Eye (tissue), 1 donor: ENCODE data around the gene ENO3.

Experiments
- DNase-seq: peaks from one replicate; pipeline ENCODE4 v3.0.0-alpha.2; 2015

Gene ENO3

DNA sequence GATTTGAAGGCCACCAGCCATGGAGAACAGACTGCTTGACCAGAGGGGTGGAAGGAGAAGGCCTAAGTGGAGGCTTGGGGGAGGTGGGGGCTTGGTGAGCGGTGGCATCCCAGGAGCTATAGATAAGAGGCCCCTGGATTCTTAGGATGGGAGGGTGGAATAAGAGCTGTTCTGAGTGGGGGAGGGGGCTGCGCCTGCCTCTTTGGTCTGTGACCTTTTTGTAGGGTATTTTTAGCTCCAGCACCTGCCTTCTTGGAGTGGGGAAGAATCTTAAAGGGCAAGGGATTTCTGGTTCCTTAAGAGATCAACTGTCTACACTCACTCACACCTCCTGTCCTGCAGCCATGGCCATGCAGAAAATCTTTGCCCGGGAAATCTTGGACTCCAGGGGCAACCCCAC lies 567 bp downstream of the ENO3 start:
- DNase-seq = no peak

DNA sequence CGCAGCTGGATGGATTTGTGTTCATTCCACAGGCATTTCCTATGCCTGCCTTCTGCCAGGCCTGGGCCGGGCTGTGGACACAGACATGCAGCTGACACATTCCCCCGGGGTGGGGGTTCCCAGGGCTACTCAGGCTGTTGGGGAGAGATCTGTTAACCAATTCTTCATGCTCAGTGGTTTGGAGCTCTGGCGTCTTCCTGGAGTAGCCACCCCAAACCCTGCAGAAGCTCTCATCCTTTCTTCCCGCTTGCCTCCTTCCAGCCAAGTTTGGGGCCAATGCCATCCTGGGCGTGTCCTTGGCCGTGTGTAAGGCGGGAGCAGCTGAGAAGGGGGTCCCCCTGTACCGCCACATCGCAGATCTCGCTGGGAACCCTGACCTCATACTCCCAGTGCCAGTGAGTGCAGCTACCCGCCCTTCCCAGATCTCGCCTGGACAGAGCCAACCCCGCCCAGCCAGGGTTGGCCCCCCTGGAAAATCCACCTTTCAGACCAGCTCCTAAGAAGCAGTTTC lies 2.6 kb downstream of the ENO3 start:
- peak; percentile 14 for DNase-seq

DNA sequence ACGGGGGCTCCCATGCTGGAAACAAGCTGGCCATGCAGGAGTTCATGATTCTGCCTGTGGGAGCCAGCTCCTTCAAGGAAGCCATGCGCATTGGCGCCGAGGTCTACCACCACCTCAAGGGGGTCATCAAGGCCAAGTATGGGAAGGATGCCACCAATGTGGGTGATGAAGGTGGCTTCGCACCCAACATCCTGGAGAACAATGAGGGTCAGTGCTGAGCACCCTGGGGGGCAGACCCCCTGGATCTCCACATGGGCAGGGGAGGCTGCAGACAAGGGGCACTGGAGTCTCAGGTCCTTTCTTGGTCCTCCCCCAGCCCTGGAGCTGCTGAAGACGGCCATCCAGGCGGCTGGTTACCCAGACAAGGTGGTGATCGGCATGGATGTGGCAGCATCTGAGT lies 4.2 kb downstream of the ENO3 start:
- no peak for DNase-seq

DNA sequence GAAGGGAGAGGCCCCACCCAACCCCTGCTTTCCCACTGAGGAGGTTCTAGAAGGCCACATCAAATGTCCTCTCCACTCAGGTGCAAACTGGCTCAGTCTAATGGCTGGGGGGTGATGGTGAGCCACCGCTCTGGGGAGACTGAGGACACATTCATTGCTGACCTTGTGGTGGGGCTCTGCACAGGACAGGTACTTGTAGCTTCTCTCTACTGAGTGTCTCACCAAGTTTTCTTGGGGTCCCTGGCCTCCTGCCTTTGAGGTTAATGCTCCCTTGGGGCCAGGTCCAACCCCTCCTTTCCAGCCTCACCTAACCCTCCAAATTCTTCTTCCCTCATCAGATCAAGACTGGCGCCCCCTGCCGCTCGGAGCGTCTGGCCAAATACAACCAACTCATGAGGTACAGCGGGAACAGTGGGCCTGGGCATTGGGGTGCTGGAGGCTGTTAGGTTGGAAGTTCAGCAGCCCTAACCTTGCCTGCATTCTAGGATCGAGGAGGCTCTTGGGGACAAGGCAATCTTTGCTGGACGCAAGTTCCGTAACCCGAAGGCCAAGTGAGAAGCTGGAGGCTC lies 5.7 kb downstream of the ENO3 start:
- no peak for DNase-seq

DNA sequence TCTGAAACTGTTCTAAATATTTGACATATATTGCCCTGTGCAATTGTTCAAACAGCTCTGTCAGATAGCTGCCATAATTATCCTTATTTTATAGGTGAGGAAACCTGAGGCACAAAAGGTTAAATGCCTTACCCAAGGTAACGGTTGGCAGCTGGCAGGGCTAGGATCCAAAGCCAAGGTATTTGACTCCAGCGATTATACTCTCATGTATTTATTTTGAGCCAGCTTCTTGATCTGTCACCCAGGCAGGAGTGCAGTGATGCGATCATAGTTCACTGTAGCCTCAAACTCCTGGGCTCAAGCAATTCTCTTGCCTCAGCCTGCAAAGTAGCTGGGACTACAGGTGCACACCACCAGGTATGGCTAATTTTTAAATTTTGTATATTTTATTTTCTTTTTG lies 7.2 kb downstream of the ENO3 start:
- no peak for DNase-seq

DNA sequence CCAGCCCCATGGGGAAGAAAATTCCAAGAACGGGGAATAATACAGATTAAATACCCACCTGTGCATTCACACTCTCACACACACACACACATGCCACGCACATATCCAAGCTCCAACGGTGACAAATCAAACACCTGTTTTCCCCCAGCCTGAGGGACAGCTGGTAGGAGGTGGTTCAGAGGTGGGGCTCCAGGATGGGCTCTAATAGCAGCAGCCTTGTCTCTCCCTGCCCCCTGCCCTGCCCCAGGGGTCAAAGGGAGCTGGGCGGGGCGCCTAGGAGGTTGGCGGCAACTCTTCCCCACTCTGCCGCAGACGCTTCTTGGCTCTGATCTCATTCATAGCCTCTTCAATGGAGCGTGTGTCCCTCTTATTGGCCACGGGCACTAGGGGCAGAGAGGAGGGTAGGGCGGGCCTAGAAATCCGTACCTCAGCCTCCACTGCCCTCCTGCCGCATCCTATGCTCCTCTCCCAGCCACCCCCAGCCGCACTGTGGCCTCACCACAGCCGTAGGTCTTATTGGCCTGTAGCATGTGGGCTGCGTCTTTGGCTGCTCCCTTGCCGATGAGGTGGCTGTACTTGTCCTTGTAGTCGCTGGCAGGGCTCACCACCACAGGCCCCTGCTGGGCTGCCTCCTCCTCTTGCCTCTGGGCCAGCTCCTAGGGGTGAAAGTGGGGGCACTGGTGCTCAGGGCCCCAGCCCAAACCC lies 8.5 kb downstream of the ENO3 start:
- DNase-seq = no peak

DNA sequence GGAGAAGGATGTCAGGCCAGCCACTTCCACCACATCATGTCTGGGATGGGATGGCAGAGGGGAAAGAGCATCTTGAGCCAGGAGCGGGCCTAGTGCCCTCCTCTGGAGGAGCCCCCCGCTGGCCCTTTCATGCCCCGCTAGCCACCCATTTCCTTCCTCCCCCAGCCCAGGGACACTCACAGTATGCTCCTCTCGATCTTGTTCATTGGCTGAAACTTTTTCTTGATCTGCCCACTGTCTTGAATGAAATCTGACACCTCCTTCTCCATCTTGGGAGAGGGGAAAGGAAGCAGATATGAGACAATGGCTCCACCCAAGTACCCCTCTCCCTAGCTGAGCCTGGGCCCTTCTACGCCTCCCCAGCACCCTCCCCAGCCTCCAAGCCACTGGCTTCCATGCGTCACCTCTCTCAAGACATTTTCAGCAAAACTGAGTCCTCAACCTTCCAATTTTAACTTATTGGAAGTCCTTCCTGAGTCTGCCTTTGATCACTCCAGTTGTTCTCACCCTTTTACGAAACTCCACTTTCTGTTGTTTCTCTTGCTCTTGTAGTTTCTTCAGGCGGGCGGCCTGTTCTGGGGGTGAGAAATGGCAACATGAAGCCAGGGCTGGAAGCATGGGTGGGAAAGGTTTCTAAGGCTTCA lies 9.5 kb downstream of the ENO3 start:
- no peak for DNase-seq

DNA sequence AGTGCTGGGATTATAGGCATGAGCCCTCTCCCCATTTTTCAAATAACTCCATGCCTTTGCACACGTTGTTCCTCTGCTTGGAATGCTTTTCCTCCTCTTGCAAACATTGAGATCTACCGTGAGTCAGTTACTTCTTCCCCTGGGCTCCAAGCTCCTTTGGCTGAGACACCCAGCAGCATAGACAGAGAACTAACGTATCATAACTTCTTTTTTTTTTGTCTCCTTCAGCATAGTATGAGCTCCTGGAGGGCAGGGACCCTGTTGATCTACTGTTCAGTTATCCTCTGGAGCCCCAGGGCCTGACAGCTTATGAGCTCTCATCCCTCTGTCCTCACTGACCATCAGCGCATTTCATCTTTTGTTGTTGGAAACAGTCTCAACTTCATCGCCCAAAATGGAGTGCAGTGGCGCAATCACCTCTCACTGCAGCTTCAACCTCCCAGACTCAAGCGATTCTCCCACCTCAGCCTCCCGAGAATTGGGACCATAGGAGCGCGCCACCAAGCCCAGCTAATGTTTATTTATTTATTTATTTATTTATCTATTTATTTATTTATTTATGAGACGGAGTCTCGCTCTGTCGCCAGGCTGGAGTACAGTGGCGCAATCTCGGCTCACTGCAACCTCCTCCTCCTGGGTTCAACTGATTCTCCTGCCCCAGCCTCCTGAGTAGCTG lies 14.5 kb downstream of the ENO3 start:
- no peak for DNase-seq

DNA sequence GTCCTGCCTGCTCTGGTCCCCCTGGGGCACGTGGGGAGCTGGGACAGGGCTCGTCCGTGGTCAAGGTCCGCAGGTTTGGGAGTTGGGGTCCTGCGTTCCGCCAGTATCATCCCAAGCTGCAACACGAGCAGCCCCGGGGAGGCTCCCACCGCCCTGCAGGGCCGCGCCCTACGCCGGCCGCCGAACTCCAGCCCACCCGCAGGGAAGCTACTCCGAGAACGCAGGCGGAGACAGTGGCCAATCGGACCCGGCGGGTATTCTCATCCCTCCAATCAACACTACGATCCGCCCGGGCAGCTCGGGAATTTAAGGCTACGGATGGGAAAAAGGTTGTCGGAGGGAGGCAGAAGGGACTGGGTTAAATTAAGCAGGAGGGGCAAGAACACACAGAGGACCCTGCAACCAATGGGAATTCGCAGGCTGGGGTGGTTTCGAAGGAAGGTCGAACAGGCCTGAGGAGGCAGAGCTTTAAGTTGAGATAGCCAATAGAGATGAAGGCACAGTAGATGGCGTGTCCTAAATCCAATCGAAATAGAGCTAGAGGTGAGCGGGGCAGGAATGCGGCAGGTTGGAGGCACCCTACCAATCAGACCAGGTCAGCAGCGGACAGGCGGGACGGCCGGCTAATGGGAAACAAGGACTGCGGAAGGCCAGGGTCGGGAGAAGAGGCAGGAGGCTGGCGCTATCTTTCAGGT lies 16.1 kb downstream of the ENO3 start:
- peak; percentile 99 for DNase-seq

DNA sequence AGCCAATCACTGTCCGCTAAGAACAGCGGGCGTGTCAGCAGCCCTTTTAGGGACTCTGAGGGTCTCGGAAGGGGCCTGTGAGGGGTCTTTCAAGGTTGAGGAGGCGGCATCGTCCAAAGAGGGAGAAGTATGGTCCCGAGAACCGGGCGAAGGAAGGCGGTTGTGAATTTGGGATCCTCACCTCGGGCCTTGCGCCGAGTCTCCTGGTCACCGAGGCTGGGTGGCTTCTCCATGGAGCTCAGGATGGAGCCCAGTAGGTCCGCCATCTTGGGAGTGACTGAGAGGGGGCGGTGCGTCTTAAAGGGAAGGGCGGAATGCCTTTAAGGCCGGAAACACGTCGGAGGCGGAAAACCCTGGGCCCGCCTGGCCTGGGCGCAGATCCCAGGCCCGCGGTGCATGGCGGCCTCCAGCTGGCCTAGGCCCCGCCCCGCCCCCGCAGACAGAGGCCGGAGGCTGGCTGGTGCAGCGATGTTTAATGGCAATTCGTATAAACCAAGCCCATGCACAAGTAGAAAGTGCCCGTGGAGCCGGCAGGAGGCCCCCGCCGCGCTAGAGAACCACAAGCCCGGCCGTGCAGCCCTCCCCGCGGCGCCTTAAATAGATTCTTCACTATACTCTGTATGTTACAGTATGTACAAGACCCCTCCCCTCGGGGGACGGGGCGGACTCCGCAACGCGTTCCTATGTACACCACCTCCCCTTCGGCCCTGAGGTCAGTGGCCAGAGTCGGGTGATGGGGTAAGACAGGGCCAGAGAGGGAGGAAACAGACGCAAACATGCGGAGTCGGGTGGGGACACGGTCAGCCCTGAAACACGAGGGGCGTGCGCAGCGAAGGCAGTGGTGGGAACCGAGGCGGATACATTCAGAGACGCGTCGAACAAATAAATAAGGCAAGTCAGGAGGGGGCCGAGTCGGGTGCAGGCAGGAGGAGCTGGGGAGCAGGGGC lies 16.9 kb downstream of the ENO3 start, which contains the start of gene SPAG7:
Gene SPAG7, minus strand, starts transcription at position 279 of the 947 bp plus-strand sequence. Its CDS starts 13 bp downstream, at position 266.
- peak; percentile 100 for DNase-seq

DNA sequence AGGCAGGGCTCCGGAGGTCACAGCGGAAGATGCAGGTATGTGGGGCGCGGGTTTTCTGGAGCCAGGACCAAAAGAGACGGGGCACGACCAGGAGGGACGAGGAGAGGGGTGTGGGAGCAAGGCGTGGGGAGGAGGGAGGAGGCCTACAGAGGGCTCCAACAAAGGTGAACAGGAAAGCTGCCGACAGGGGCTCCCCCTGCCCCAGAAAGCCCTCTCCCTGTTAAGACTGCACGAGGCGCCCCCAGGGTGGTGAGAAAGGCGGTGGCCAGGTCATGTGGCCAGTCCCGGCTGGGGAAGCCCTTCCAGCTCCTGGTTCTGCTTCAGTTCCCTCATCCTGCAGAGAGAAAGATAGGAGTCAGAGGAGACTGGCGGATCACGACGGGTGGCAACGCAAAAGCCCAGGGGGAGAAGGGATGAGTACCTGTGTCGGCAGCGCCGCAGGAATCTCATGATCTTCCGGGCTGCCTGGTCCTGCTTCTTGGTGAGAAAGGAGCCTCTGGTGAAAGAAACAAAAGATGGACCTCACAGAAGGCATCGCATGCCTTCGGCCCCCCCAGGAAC lies 17.6 kb downstream of the ENO3 start:
- DNase-seq = peak; percentile 71

DNA sequence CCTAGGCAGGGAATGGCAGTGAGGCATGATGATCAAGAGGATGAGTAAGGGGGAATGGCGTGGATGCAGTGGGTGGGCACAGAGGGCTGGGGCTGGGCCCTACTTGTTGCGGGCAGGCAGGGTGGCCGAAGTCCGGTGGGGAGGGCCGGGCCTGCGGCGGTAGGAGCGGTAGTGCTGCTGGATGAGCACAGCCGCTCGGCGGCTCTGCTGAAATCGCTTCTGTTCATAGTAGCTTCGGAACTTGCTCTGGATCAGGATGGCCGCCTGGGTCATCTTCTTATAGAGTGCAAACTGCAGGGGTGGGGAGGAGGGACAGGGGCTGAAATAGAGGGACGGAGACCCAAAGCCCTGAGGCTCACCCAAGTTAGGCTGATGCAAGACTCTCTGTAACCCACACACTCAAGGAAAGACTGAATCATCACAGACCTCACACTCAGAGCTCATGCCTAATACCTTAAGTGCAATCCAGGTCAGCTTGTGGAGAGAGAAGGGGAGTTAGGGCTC lies 18.2 kb downstream of the ENO3 start:
- peak; percentile 35 for DNase-seq

DNA sequence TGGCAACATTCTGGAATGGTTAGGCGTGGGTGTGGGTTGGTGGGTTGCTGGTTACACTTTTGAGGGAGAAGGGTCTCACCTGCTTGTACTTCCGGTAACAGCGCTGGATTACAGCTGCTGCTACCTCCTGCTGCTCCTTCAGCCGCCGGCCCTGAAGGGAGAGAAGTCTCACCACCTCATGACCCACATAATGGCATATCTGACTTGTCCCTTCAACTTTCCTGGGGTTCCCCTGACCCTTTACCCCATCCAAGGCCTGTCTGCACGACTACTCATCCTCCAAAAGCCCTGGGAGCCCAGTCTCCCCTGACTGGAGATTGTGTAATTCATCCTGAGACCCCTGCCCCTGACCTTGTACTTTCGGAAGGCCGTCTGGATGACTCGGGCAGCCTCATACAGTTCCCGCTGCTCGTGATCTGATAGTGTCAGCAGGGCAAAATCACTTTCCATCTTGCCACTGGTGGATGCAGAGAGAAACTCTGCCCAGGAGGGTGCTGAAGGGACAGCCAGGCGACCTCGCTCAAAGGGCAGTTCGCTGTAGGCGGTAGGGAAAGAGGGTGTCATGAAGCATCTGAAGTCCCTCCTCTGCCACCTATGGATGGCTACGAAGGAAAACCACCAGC lies 18.7 kb downstream of the ENO3 start:
- no peak for DNase-seq

DNA sequence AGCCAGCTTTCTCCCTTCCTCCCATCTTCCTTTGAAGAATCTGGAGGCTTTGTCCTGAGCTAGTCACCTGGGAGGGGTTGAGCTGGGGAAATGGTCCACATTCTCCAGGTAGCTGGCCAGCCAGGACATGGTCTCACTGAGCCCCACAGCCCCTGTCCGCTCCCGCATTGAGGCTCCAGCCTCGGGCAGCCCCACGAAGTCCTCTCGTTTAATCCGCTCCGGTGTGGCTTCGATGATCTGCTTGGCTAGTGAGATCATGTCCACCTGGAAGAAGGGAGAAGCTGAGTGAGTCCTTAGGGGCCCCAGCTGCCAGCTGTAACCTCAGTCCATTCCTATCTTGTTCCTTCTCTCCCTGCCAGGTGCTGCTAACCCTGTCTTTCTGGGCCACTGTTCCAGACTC lies 19.4 kb downstream of the ENO3 start:
- no peak for DNase-seq

DNA sequence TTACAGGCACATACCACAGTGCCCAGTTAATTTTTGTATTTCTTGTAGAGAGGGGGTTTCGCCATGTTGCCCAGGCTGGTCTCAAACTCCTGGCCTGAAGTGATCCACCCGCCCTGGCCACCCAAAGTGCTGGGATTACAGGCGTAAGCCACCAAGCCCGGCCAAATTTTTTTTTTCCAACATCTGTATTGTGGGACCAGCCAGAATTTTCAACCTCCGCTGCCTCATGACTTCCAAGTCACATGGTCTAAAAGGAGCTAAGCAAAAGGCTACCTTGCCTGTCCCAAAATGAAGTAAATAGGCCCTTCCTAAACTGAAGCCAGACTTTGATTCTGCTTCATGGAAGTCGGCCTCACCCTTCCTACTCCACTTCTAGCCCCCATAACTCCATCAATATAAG lies 20.9 kb downstream of the ENO3 start:
- no peak for DNase-seq

DNA sequence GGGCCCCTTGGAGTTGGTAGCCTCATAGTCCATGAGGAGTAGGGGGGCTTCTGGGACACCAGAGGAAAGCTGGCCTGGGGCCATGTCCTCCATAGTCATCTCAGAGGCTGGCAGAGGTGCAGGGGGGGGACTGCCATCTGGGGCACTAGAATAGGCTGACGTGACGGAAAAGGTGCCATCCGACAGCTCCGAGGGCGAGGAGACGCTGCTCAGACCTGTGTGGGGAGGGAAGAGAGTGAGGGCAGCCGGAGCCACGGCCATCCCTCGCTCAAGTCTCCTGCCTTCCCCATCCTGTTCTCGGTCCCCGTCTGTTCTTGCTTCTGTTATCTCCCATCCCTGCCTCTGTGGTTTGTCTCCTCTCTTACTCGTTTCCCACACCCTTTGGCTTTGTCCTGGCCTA lies 21.4 kb downstream of the ENO3 start:
- no peak for DNase-seq

DNA sequence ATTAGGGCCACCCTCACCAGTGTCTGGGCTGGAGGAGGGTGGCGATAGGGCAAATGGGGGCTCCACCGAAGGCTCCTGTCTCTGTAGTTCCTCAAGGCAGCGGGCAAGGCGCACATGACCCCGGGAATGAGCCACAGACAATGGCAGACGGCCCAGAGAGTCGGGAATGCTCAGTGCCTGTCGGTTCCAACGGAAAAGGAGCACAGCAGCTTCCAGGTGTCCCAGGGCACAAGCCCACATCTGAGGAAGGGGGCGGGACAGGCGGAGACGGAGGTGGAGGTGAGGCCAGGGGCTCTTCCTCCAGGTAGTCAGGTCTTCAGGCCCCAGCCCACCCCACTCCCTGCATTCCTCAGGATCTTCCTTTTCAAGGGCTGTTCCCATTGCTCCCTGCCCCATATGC lies 21.8 kb downstream of the ENO3 start:
- no peak for DNase-seq

DNA sequence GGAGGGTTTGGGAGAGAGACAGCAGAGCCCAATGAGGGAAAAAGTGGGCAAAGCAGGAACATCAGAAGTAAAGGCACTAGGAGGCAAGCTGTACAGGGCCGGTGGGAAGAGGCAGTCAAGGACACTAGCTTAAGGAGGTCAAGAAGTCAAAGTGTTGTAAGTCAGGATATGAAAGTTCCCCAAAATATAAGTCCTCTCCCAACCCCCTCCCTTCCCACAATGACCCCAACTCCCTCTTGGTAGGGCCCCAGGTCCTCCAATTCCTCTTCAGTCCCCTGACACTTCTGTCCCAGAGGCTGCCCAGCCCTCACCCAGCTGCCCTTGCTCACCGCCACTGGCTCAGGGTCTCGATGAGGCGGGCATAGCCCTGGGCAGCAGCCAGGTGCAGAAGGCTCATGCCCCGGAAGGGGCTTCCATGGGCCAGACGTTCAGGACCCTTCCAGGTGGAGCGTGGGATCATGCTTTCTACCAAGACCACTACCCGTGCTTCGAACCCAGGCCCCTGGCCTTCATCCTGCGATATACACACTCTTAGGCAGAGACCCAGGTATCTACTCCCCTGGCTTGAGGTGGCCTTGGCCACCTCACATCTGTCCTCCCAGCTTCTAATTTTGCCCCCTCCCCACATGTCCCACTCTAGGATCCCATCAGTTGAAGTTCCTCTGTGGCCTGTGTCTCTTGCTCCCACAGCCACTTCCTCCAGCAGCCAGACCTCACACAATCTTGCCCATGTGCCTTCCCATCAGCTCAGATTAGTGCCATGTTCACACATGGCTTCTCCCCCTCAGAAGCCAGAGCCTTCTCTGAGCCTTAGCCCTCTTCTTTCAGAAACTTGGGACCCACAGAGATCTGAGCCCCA lies 22.6 kb downstream of the ENO3 start:
- no peak for DNase-seq

DNA sequence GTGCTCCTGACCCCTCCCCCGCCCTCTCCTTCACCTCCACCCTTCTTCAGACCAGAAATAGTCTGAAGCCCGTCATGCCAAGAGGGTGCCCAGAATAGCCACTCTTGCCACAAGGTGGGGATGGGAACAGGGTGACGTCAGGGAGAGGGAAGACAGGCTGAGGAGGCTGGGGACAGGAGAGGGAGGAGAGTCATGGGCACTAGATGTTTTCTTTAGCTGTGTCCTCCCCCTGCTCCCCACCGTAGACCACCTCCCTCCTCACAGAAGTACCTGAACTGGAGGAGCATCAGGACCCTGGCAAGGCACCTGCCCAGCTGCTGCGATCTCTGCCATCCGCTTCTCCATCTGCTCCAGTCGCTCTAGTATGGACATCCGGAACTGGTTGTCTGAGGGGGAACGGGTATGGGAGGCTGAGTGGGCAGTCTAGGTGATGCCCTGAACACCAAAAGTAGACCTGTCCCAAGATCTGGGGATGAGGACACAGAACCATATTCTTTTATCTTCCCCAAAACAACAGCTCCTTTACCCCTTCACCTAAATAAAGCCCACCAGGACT lies 23.3 kb downstream of the ENO3 start:
- DNase-seq = no peak
